Panc1 (cell line): ENCODE measurements around the gene SLC25A41. TPM values are rescaled to one million over a fixed set of nuclear protein-coding genes. Genes with fewer than 3 reads are reported as not detected.

Experiments used
- ATAC-seq: fragments of 200-7000 bp; cut with Tn5 transposase; 2 replicates; pipeline ENCODE4 v1.9.1; 2020; ENCODE audit warnings: mild to moderate bottlenecking, moderate library complexity
- BruUV-seq: library from RNA; stranded (reverse); fragments of 400-500 nt; replicated peaks from 2 replicates; lab custom pipeline; 2021; lab: Mats Ljungman, UMichigan
- CTCF ChIA-PET: fragments of 300-600 bp; sonication (Branson Sonifier 250); formaldehyde crosslinking; loops from one replicate; lab custom pipeline; 2022; ENCODE audit warnings: antibody characterized with exemption; lab: Charles Lee
- POLR2A ChIA-PET: fragments of 300-600 bp; sonication (Branson Sonifier 250); formaldehyde crosslinking; loops from one replicate; lab custom pipeline; 2022; ENCODE audit warnings: antibody characterized with exemption; lab: Charles Lee
- DNase-seq: peaks from one replicate; pipeline ENCODE4 v3.0.0-alpha.2; 2010; ENCODE audit warnings: low read depth, low spot score
- H3K27ac ChIP-seq: 2 replicates; pipeline ENCODE4 v1.5.1; 2011; ENCODE audit warnings: mild to moderate bottlenecking, low read length, inconsistent platforms
- H3K27me3 ChIP-seq: fragments of 200-500 bp; sonication (Bioruptor generic); 2 replicates; pipeline ENCODE4 v1.6.0; 2014; ENCODE audit warnings: low read length, inconsistent platforms; ENCODE audit not compliant: control insufficient read depth, insufficient read depth
- H3K36me3 ChIP-seq: fragments of 200-500 bp; sonication (Bioruptor generic); 2 replicates; pipeline ENCODE4 v1.5.1; 2014; ENCODE audit warnings: inconsistent platforms, mild to moderate bottlenecking, low read length, moderate library complexity; ENCODE audit not compliant: control insufficient read depth, insufficient read depth
- H3K4me1 ChIP-seq: 2 replicates; pipeline ENCODE4 v1.5.1; 2011; ENCODE audit warnings: inconsistent platforms, mild to moderate bottlenecking, low read length, moderate library complexity; ENCODE audit not compliant: control insufficient read depth, insufficient read depth
- H3K4me3 ChIP-seq, 2 experiments: 2 replicates each; pipeline ENCODE4 v1.5.1; 2011 to 2012; ENCODE audit warnings: low read depth in 2 of 2, low read length in 2 of 2, mild to moderate bottlenecking in 2 of 2, inconsistent platforms in 1 of 2, moderate library complexity in 1 of 2
- H3K9me3 ChIP-seq: fragments of 200-500 bp; sonication (Bioruptor generic); 2 replicates; pipeline ENCODE4 v1.5.1; 2014; ENCODE audit warnings: low read depth, mild to moderate bottlenecking, inconsistent platforms, low read length, moderate library complexity; ENCODE audit not compliant: control insufficient read depth, insufficient read depth
- CTCF ChIP-seq: fragments of 450-650 bp; IDR thresholded peaks from 2 replicates; pipeline ENCODE4 v1.5.1; 2017; ENCODE audit warnings: mild to moderate bottlenecking
- POLR2AphosphoS5 ChIP-seq: IDR thresholded peaks from 2 replicates; pipeline ENCODE4 v1.6.1; 2012; ENCODE audit warnings: mild to moderate bottlenecking, low read depth, low read length, moderate library complexity
- REST ChIP-seq, 2 experiments: IDR thresholded peaks; 2 replicates each; pipeline ENCODE4 v1.6.1; 2011 to 2012; ENCODE audit warnings: low read depth in 2 of 2, control low read depth in 1 of 2, low read length in 1 of 2, mild to moderate bottlenecking in 1 of 2, moderate library complexity in 1 of 2; ENCODE audit not compliant: insufficient read depth in 1 of 2
- SIN3A ChIP-seq: IDR thresholded peaks from 2 replicates; pipeline ENCODE4 v1.6.1; 2012; ENCODE audit warnings: low read depth, mild to moderate bottlenecking, low read length, moderate library complexity, borderline replicate concordance; ENCODE audit not compliant: insufficient read depth
- TCF7L2 ChIP-seq: IDR thresholded peaks from 2 replicates; pipeline ENCODE4 v1.6.1; 2011; ENCODE audit warnings: mild to moderate bottlenecking, low read depth, low read length, inconsistent platforms
- in situ Hi-C: cut with HindIII; loops from 2 replicates; pipeline ENCODE4 v1.10.0; 2016; ENCODE audit warnings: low sequenced_read_pairs, low pct_unique_long_range_greater_than_20kb
- intact Hi-C: fragments of 100-400 bp; cut with micrococcal nuclease; formaldehyde crosslinking; loops from one replicate; pipeline ENCODE4 v1.10.0; 2022; ENCODE audit not compliant: unreplicated experiment
- total RNA-seq: library from RNA; stranded (reverse); gene quantifications from one replicate; pipeline ENCODE4 v1.2.1, GENCODE V29; 2021; ENCODE audit not compliant: unreplicated experiment

SLC25A41 gene
- total RNA-seq, 1 experiment from 2014 or later = 0.21 TPM

GRCh38 chr19:6452899-6453298 is 19.3 kb upstream of the SLC25A41 start:
- H3K9me3 ChIP-seq = no peaks in the 10 kb centered on the region
- ChIA-PET POLR2A (no interaction called here), CTCF (no interaction called here)
- H3K36me3 ChIP-seq = no peaks in the 10 kb centered on the region
- in situ Hi-C loops = no loop called here
- no peak for ATAC-seq
- no peaks in the 10 kb centered on the region for H3K27me3 ChIP-seq
- intact Hi-C loops = no loop called here
- no peak overlapping the region for H3K27ac ChIP-seq
- no peaks in the 10 kb centered on the region for H3K4me1 ChIP-seq
- TF ChIP-seq CTCF (no peak), REST (IDR thresholded peaks at IDR 0.05; ENCODE audit: insufficient read depth in 1 of 2, low read depth in 2 of 2, low read length in 1 of 2) (no peak), TCF7L2 (no peak), SIN3A (no peak), POLR2AphosphoS5 (no peak)
- H3K4me3 ChIP-seq = no peak overlapping the region
- DNase-seq = no peak
- no TSS peak for BruUV-seq

GRCh38 chr19:6452223-6452614 is 18.7 kb upstream of the SLC25A41 start:
- TF ChIP-seq TCF7L2 (no peak), CTCF (no peak), POLR2AphosphoS5 (no peak), REST (IDR thresholded peaks at IDR 0.05; ENCODE audit: insufficient read depth in 1 of 2, low read depth in 2 of 2, low read length in 1 of 2) (no peak), SIN3A (no peak)
- intact Hi-C loops = no loop called here

More at GRCh38 chr19:6452223-6452614, 18.7 kb upstream of the SLC25A41 start:
- no peaks in the 10 kb centered on the region for H3K27me3 ChIP-seq
- in situ Hi-C loops = no loop called here
- CTCF ChIA-PET = no interaction called here
- H3K36me3 ChIP-seq = no peaks in the 10 kb centered on the region
- no TSS peak for BruUV-seq
- no peaks in the 10 kb centered on the region for H3K4me1 ChIP-seq
- H3K27ac ChIP-seq = no peak overlapping the region
- H3K9me3 ChIP-seq = no peaks in the 10 kb centered on the region
- DNase-seq (no peak), ATAC-seq (no peak)
- H3K4me3 ChIP-seq = no peak overlapping the region
- POLR2A ChIA-PET = interaction anchor here (0.6 kb wide), 1 partner anchor 34 kb away, joined by 3 read pairs; no protein-coding TSS in a partner anchor
